Erythroblast (primary cell): ENCODE data around the gene ARMC12.

Source experiments
- GATA1 ChIP-seq: IDR thresholded peaks from 2 replicates; pipeline ENCODE4 v1.6.1; 2011; ENCODE audit warnings: low read depth, mild to moderate bottlenecking, control low read depth, low read length, moderate library complexity
- POLR2A ChIP-seq: IDR thresholded peaks from 2 replicates; pipeline ENCODE4 v1.6.1; 2011; ENCODE audit warnings: mild to moderate bottlenecking, low read length

- TF ChIP-seq POLR2A (no peak), GATA1 (no peak)
Measured at GRCh38 chr6:35788423-35788982, 51.7 kb downstream of the ARMC12 start.
